Measurements from ENCODE around the gene ATP2B2. TPM values are rescaled to one million over a fixed set of nuclear protein-coding genes. Genes with fewer than 3 reads are reported as not detected.

Gene ATP2B2
- total and polyA plus RNA-seq, 2 experiments from 2014 or later: 0.42 to 0.63 TPM

GRCh38 chr3:10364806-10365205, 140.6 kb downstream of the ATP2B2 start:
- DNase-seq (ENCODE audit: low spot score) (no peak), ATAC-seq (no peak)
- no peak overlapping the region for H3K4me2 ChIP-seq
- TF ChIP-seq EZH2phosphoT487 (IDR thresholded peaks at IDR 0.05; ENCODE audit: unreplicated experiment) (no peak), POLR2AphosphoS5 (IDR thresholded peaks at IDR 0.05; ENCODE audit: low read depth) (no peak), ETS1 (IDR thresholded peaks at IDR 0.05) (no peak), NANOG (IDR thresholded peaks at IDR 0.05; ENCODE audit: borderline replicate concordance) (no peak), CREB1 (CRISPR knock-in tag; IDR thresholded peaks at IDR 0.05; ENCODE audit: low read depth) (no peak), CTCF (conservative IDR thresholded peaks at IDR 0.05; ENCODE audit: low read depth in 2 of 2) (no peak), ZNF462 (CRISPR knock-in tag; IDR thresholded peaks at IDR 0.05) (no peak), ZNF331 (CRISPR knock-in tag; IDR thresholded peaks at IDR 0.05; ENCODE audit: low read depth) (no peak), STAT1 (IDR thresholded peaks at IDR 0.05; ENCODE audit: unreplicated experiment) (no peak), JUNB (IDR thresholded peaks at IDR 0.05; ENCODE audit: unreplicated experiment) (no peak), ZNF114 (CRISPR knock-in tag; IDR thresholded peaks at IDR 0.05) (no peak), REST (IDR thresholded peaks at IDR 0.05; ENCODE audit: unreplicated experiment) (no peak), EZH2 (IDR thresholded peaks at IDR 0.05; ENCODE audit: low read depth, unreplicated experiment) (no peak)
- Mint-ChIP-seq H3K4me3 (no peak overlapping the region), H3K9me3 (peaks cover 5% of the 10 kb centered on the region), H3K36me3 (ENCODE audit: low read depth) (no peaks in the 10 kb centered on the region; the same call in 2 of the 3 replicates), H3K4me1 (peaks cover 20% of the 10 kb centered on the region), H3K27ac (no peak overlapping the region), H3K27me3 (ENCODE audit: insufficient read depth, low read depth, poor library complexity) (peaks cover 4% of the 10 kb centered on the region)
- H3K9me2 ChIP-seq (ENCODE audit: insufficient read depth): peaks cover 5% of the 10 kb centered on the region; the same call in 1 of the 2 replicates
- H3K27me3 ChIP-seq (ENCODE audit: insufficient read depth): no peaks in the 10 kb centered on the region
- H3K36me3 ChIP-seq (ENCODE audit: insufficient read depth): no peaks in the 10 kb centered on the region
- no peak overlapping the region for H2AFZ ChIP-seq
- no peak overlapping the region for H3K27ac ChIP-seq (ENCODE audit: low read depth)
- no peaks in the 10 kb centered on the region for H4K20me1 ChIP-seq (replicated peaks; ENCODE audit: insufficient read depth)
- no peaks in the 10 kb centered on the region for H3K79me2 ChIP-seq (replicated peaks; ENCODE audit: insufficient read depth)
- H3K4me1 ChIP-seq (ENCODE audit: insufficient read depth): peaks cover 10% of the 10 kb centered on the region
- no peak overlapping the region for H3K4me3 ChIP-seq
- H3F3A ChIP-seq (replicated peaks; ENCODE audit: low read depth): no peaks in the 10 kb centered on the region

All from GM23338 (cell line).